Hindlimb muscle (tissue), 1 donor: ENCODE measurements around the gene CAMTA1. TPM values are rescaled to one million over a fixed set of nuclear protein-coding genes. Genes with fewer than 3 reads are reported as not detected.

ENCODE experiments used
- DNase-seq: peaks from one replicate; pipeline ENCODE4 v3.0.0-alpha.2; 2013
- polyA plus RNA-seq: library from polyadenylated mRNA; unstranded; fragments of 120-200 nt; gene quantifications from one replicate; pipeline ENCODE4 v1.2.1, GENCODE V29; 2013; ENCODE audit not compliant: insufficient read length

Gene CAMTA1
- polyA plus RNA-seq, 1 donor: 39.5 TPM

- no peak for DNase-seq
Measured at GRCh38 chr1:7008975-7009740, 223.9 kb downstream of the CAMTA1 start.

DNA sequence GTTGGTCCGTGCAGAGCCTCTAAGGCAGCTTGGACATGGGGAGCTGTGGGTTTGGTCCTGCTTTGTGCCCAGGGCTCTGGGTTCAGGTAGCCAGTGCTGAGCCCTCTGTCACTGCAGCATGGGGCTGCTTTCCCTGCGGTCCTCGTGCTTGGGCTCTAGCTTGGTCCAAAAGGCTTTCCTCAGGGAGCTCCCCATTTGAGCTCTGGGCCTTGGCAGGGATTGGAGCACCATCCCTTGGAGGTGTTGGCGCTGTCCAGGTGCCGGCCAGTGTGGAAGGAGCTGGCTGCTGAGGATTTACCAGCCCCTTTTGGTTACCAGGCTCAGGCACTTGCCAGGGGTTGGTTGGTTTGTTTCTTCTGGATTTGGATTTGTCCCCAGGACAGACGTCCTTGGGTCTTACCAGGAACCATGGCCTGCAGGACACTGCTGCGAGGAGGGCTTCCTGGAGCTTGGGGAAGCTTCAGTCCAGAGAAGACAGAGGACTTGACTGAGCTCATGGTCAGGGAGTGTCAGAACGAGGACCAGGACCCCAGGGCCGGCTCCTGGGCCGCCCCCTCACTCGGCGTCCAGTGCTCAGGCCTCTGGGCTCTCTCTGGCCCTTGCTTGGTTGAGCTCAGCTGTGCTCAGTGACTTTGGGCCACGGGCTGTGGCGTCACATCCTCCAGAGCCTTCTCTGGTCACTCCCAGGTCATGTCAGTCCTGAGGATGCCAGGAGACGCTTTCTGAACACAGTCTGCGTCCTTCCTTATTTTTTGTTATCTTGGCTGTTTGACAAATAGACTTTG is 224.7 kb downstream of the CAMTA1 start:
- DNase-seq: no peak

GRCh38 chr1:7010534-7011200 is 225.4 kb downstream of the CAMTA1 start:
- DNase-seq: no peak

DNA sequence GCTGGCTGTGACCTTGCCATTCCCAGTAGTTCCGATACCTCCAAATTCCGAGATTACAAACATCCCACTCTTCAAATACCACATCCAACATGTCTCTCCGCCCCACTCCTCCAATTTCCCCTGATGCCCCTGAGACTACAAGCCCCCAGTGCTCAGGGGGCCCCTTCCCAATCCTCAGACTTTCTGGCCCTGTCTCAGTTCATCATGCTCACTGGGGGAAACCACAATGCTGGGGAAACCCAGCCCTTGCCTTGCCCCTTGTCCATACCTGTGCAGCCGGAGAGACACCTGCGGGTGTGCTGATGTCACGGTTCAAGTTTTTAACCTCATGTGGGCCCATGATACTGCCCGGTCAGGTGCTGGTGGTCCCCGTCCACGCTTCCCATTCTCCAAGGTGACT is 226.6 kb downstream of the CAMTA1 start:
- no peak for DNase-seq

- DNase-seq: no peak
Measured at GRCh38 chr1:7012461-7012924, 227.2 kb downstream of the CAMTA1 start.

DNA sequence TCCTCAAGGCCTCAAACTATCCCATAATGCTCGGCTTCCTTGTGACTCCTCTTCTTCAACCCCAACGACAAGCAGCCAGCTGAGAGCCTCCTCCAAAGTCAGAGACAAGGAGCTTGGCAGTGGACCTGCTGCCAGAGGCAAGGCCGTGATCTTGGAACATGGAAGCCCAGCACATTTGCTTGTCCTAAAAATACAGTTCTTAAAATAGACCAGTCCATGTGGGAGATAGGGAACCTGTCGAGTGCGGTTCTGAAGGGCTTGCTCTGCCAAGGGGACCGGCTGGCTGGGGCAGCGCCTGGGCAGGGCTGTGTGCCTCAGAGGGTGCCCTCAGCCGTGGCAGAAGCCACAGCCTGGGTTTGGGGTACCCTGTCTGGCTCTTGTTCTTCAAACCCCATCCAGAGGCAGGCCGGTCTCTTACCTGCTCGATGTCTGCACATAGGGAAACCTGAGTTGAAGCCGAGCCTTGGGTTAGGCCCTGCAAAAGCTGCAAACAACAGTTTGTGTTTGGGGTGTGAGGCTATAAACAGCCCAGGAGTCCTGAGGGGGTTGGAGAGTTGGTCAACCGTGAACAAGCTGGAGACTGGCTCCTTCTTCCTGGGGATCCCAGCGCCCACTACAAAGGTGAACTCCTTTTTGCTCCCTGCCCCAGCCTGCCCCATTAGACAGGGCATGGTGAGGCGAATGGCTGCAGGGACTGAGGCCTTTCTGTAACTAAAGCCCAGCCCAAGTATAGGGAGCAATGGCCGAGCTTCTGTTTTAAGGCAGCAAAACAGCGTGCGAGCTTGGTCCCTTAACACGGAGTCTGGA is 228.8 kb downstream of the CAMTA1 start:
- no peak for DNase-seq

- DNase-seq: no peak
Measured at GRCh38 chr1:7014640-7014930, 229.3 kb downstream of the CAMTA1 start.

- no peak for DNase-seq
Measured at GRCh38 chr1:7015022-7015421, 229.8 kb downstream of the CAMTA1 start.

- no peak for DNase-seq
Measured at GRCh38 chr1:7018351-7018750, 233.1 kb downstream of the CAMTA1 start.

- no peak for DNase-seq
Measured at GRCh38 chr1:7018826-7019225, 233.6 kb downstream of the CAMTA1 start.

GRCh38 chr1:7019510-7019909 is 234.3 kb downstream of the CAMTA1 start:
- DNase-seq: no peak

DNA sequence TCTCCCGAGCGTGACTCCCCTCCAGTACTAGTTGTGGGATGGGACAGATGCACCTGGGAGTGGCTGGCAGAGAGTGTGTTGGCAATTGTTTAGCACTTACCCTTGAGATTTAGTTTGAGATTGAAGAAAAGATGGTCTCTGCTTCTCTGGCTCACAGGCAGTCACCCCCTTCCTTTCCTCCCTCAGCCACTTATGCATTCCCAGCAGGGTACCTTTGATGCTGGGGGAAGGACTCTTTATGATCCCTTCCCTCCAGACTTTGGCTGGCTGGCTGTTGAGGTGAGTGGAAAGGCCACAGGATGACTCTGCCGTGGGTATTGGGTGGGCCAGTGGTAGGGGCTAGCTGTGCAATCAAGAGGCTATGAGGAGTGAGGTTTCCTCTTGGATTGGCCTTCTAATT is 236.8 kb downstream of the CAMTA1 start:
- DNase-seq: no peak

DNA sequence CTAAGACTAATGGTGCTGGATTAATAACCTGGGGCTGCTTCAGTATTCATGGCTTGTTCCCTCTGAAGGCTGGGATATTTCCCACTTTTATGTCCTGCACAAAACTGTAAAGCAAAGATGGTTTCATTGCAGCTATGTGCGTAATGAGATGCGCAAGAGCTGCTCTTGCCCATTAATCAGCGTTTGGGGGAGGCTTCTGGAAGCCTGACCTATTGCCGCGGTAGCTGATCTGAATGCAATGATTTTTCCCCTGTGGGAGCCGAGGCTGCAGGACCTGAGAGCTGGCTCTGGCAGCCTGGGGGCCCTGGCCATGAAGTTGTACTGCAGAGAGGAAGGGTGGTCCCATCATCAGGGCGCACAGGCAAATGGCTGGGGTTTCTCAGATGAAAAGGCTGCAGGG is 239.8 kb downstream of the CAMTA1 start:
- DNase-seq: no peak

DNA sequence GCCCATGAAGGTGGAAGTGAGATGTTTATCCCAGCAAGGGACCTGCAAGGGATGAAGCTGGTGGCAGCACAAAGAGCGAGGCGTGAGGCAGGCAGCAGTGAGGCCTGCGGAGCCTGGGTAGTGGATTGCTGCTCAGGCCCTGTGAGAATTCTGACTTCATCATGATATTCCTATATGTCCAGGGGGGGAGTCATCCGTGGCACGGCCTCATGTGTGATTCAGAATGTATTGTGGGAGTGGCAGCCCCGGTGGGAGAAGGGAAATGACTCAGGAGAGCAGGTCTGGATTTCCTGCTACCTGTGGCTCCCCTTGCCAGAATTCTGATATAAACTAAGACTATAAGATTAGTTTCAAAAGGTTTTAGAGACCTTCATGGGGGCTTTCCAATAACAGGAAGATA is 240.9 kb downstream of the CAMTA1 start:
- DNase-seq: no peak

GRCh38 chr1:7032992-7033391 is 247.7 kb downstream of the CAMTA1 start:
- DNase-seq: no peak

GRCh38 chr1:7036386-7036785 is 251.1 kb downstream of the CAMTA1 start:
- no peak for DNase-seq

DNA sequence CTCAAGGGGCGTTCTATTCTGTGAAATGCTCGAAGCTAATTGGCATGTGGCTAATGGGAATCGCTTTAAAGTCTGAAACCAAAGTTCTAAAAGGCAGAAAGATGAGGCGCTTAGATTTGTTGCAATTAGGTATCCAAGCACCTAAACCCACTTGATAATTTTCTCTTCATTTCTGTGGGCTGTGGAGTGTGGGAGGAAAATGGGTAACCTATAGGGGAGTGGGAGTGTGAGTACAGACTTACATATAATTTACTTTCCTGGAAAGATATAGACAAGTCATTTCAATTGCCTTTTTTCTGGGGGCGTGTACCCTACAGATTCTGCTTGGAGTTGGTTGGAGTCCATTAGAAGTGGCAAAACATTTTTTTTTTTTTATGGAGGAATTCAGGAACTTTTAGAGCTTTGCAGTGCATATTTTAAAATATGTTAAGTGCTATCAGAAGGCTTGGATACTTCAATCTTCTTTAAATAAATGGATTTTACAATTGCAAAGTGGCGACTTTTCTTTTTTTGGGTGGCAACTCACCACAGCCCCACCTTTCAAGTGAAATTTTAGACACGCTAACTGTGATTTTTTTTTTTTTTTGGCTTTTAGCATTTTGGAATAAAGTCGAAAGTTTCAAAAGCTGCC is 254.5 kb downstream of the CAMTA1 start:
- DNase-seq: no peak

DNA sequence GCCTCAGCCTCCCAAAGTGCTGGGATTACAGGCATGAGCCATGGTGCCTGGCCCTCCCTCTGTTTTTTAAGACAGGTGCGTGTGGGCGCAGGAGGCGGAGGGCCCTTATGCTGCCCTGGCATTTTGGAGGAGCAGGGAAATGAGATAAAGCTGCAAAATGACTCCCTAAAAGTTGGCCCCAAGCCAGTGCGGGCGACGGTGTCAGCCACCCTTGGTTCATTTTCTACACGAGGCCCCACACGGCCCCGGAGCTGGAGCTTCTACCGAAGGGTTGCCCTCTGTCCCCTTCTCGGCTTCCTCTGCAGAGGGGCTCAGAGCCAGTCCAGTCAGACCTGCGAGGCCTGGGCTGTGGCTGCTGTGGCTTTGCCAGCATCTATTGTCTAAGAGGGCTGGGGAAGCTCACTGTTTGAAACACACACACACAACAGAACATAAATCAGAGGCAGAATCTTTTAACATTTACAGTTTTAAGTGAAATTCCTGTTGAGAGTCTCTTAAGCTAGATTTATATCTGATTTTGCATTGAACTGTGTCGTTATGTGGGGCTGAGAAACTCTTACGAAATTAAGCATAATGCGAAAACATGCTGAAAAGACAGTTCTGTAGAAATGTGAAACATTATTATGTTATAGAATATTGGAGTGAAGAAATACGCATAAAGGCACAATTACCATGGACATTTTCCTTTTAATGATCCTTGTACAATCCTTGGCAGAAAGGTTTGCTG is 255.9 kb downstream of the CAMTA1 start:
- DNase-seq: no peak

- DNase-seq: no peak
Measured at GRCh38 chr1:7042322-7043190, 257.3 kb downstream of the CAMTA1 start.

GRCh38 chr1:7043191-7043549 is 257.9 kb downstream of the CAMTA1 start:
- DNase-seq: no peak
